ENCODE measurements around the gene PANK1. TPM values are rescaled to one million over a fixed set of nuclear protein-coding genes. Genes with fewer than 3 reads are reported as not detected.
"Not testable (repeated sequence)": the region's sequence is repeated elsewhere in the genome, so short reads cannot be mapped to it uniquely, and the experiment has no call there.

Gene PANK1
- total RNA-seq, 1 donor, result 7.3 TPM

DNA sequence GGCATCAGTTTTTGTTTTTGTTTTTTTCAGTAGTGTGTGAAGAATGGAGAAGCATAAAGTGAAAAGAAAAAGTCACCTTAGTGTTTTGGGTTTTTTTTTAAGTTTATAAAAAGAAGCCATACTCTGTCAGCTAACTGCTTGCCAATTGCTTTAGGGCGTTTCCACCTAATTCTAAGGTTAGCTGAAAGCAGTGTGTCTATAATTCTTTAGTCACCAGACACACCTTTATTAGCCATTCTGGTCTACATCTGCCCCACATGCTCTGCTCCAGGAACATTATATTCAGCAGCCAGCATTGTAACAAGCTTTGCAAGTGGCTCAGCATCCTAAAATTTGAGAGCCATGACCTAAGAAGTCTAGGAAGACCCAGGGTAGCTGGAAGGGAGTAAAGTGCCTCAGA, 95.5 kb downstream of the PANK1 start:
- DNase-seq (ENCODE audit: low read depth), result no peak
- H3K4me3 ChIP-seq (ENCODE audit: low read depth, low read length), result no peak overlapping the region
- TF ChIP-seq, protein P1, sequence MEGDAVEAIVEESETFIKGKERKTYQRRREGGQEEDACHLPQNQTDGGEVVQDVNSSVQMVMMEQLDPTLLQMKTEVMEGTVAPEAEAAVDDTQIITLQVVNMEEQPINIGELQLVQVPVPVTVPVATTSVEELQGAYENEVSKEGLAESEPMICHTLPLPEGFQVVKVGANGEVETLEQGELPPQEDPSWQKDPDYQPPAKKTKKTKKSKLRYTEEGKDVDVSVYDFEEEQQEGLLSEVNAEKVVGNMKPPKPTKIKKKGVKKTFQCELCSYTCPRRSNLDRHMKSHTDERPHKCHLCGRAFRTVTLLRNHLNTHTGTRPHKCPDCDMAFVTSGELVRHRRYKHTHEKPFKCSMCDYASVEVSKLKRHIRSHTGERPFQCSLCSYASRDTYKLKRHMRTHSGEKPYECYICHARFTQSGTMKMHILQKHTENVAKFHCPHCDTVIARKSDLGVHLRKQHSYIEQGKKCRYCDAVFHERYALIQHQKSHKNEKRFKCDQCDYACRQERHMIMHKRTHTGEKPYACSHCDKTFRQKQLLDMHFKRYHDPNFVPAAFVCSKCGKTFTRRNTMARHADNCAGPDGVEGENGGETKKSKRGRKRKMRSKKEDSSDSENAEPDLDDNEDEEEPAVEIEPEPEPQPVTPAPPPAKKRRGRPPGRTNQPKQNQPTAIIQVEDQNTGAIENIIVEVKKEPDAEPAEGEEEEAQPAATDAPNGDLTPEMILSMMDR (IDR thresholded peaks at IDR 0.05; ENCODE audit: insufficient read depth, low read depth, low read length), result no peak

DNA sequence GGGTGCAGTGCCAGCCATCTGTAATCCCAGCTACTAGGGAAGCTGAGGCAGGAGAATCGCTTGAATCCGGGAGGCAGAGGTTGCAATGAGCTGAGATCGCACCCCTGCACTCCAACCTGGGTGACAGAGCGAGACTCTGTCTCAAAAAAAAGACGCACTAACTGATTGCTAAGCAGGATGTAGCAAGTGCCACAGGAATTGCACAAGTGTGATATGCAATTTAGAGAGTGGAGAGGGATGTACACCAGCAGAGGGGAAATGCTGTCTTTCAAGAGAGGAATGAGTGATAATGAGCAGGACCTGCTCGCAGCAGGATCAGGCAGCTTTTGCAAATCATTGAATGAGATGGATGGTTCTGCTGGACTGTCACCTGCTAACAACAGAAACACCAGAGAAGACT, 96.4 kb downstream of the PANK1 start:
- TF ChIP-seq, protein P1 (IDR thresholded peaks at IDR 0.05; ENCODE audit: insufficient read depth, low read depth, low read length), result no peak
- no peak for DNase-seq (ENCODE audit: low read depth)
- H3K4me3 ChIP-seq (ENCODE audit: low read depth, low read length), result no peak overlapping the region

GRCh38 chr10:89547853-89548513, 97.1 kb downstream of the PANK1 start:
- TF ChIP-seq, protein P1 (IDR thresholded peaks at IDR 0.05; ENCODE audit: insufficient read depth, low read depth, low read length), result no peak
- no peak for DNase-seq (ENCODE audit: low read depth)
- H3K4me3 ChIP-seq (ENCODE audit: low read depth, low read length), result no peak overlapping the region

DNA sequence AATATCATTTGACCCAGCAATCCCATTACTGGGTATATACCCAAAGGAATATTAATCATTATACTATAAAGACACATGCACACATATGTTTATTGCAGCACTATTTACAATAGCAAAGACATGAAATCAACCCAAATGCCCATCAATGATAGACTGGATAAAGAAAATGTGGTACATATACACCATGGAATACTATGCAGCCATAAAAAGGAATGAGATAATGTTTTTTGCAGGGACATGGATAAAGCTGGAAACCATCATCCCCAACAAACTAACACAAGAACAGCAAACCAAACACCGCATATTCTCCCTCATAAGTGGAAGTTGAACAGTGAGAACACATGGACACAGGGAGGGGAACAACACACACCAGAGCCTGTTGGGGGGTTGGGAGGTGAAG, 98.4 kb downstream of the PANK1 start:
- not testable (repeated sequence) for DNase-seq (ENCODE audit: low read depth); H3K4me3 ChIP-seq (ENCODE audit: low read depth, low read length)

DNA sequence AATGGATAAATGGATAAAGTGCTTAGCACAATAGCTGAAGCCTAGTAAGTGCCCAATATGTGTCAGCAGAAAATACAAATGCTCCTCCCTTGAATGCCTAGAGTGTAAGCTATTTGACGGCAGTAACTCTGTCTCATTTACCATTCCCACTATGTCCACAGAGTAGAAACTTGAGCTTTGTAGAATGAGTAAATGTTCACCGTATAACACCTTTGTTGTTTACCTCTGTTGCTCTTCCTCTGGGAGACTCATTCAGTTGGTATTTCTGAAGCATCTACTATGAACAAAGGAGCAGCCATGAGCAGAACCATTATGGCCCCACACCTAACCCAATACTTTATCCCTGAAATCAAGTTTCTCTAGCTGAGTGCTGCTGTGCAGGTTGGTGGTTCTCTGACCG, 101.2 kb downstream of the PANK1 start:
- TF ChIP-seq, protein P1 (IDR thresholded peaks at IDR 0.05; ENCODE audit: insufficient read depth, low read depth, low read length), result no peak
- no peak overlapping the region for H3K4me3 ChIP-seq (ENCODE audit: low read depth, low read length)
- no peak for DNase-seq (ENCODE audit: low read depth)

DNA sequence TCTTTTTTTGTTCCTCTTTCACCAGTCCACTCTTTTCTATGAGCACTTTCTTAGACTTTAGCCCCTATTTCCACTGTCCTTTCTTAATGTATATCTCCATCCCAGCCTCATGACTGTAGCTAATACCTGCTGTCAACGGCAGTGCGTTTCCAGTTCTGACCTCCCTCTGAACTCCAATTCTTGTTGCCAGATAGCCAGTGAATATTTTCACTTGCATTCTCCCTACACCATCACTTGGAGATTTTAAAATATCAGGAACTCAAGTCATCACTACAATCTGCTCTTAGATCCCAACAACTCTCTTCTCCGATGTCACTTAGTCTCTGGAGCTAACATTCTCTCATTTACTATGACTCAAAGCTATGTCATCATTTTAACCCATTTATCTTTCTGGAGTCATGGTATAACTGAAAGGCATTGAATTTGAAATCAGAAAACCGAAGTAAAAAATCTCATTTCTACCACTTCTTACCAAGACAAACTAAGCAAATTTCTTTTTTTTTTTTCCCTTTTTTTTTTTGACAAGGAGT, 104.6 kb downstream of the PANK1 start:
- TF ChIP-seq, protein P1 (IDR thresholded peaks at IDR 0.05; ENCODE audit: insufficient read depth, low read depth, low read length), result no peak
- no peak overlapping the region for H3K4me3 ChIP-seq (ENCODE audit: low read depth, low read length)
- no peak for DNase-seq (ENCODE audit: low read depth)

DNA sequence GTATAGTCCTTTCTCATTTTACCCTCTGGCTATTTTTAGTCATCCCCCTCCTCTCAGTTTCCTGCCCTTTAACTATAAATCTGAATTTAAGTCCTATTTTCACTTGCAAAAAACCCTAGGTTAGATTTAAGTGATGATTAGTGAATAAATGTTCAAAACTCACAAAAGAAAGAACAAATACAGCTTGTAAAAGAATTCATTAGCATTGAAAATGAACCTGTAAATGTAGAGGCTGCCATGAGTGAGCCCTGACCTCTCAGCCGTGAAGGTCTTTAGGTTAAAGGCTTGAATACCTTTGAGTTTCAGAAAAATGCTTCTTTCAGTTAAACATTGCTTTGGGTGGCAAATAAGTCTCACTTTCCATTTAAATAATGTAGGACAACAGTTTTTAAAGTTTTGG, 107.7 kb downstream of the PANK1 start:
- no peak for DNase-seq (ENCODE audit: low read depth)
- H3K4me3 ChIP-seq (ENCODE audit: low read depth, low read length), result no peak overlapping the region
- TF ChIP-seq, protein P1 (IDR thresholded peaks at IDR 0.05; ENCODE audit: insufficient read depth, low read depth, low read length), result no peak
